Fibroblast of skin of left quadriceps (primary cell): Measurements from ENCODE around the gene SHC1.

Source experiments
- DNase-seq, 2 experiments: peaks; one replicate each; pipeline ENCODE4 v3.0.0-alpha.2; 2013; ENCODE audit warnings: low read depth in 2 of 2

SHC1 gene

GRCh38 chr1:154937988-154938386 is 32.6 kb downstream of the SHC1 start:
- DNase-seq, result no peak

GRCh38 chr1:154937085-154937987 is 33.2 kb downstream of the SHC1 start:
- peak; percentile 88 to 89 for DNase-seq

GRCh38 chr1:154936555-154937084 is 33.9 kb downstream of the SHC1 start, which contains the start of gene PMVK:
PMVK (minus strand) TSS chr1:154936719; CDS start chr1:154936685, 34 bp downstream.
- DNase-seq, result peak; percentile 93 to 94

- DNase-seq, result no peak
Observed at GRCh38 chr1:154935749-154936554, 34.6 kb downstream of the SHC1 start.

GRCh38 chr1:154934358-154934948 is 36.1 kb downstream of the SHC1 start:
- DNase-seq, result no peak

- DNase-seq, result no peak
Observed at GRCh38 chr1:154931940-154932487, 38.5 kb downstream of the SHC1 start.

GRCh38 chr1:154926201-154926600 is 44.3 kb downstream of the SHC1 start:
- DNase-seq, result no peak

- no peak for DNase-seq
Observed at GRCh38 chr1:154925335-154926170, 45.0 kb downstream of the SHC1 start.

- no peak for DNase-seq
Observed at GRCh38 chr1:154923695-154924094, 46.9 kb downstream of the SHC1 start.

- no peak for DNase-seq
Observed at GRCh38 chr1:154913273-154913672, 57.3 kb downstream of the SHC1 start.

- DNase-seq, result no peak
Observed at GRCh38 chr1:154912755-154913154, 57.8 kb downstream of the SHC1 start.
